ENCODE results near the gene ANKRD65.

The ANKRD65 gene

GRCh38 chr1:1428174-1428573 lies 7.1 kb upstream of the ANKRD65 start:
- no peak overlapping the region for H3K4me3 ChIP-seq (ENCODE audit: low read depth, low read length)
- TF ChIP-seq CTCF (IDR thresholded peaks at IDR 0.05; ENCODE audit: low read depth, low read length) = no peak

GRCh38 chr1:1427820-1428148 lies 6.7 kb upstream of the ANKRD65 start:
- TF ChIP-seq CTCF (IDR thresholded peaks at IDR 0.05; ENCODE audit: low read depth, low read length) = no peak
- 0 out of 2 replicates have a peak overlapping the region, but pooled peaks have one; percentile 20 for H3K4me3 ChIP-seq (ENCODE audit: low read depth, low read length)

GRCh38 chr1:1427106-1427819 lies 6.2 kb upstream of the ANKRD65 start:
- no peak for TF ChIP-seq CTCF (IDR thresholded peaks at IDR 0.05; ENCODE audit: low read depth, low read length)
- H3K4me3 ChIP-seq (ENCODE audit: low read depth, low read length) = 0 out of 2 replicates have a peak overlapping the region, but pooled peaks have one; percentile 20

- H3K4me3 ChIP-seq (ENCODE audit: low read depth, low read length) = no peak overlapping the region
- TF ChIP-seq CTCF (IDR thresholded peaks at IDR 0.05; ENCODE audit: low read depth, low read length) = no peak
Measured at GRCh38 chr1:1426496-1427105, 5.5 kb upstream of the ANKRD65 start.

GRCh38 chr1:1425753-1426495 lies 4.8 kb upstream of the ANKRD65 start:
- H3K4me3 ChIP-seq (ENCODE audit: low read depth, low read length) = no peak overlapping the region

GRCh38 chr1:1425426-1425752 lies 4.3 kb upstream of the ANKRD65 start:
- no peak overlapping the region for H3K4me3 ChIP-seq (ENCODE audit: low read depth, low read length)
- no peak for TF ChIP-seq CTCF (IDR thresholded peaks at IDR 0.05; ENCODE audit: low read depth, low read length)

More at GRCh38 chr1:1425753-1426495, 4.8 kb upstream of the ANKRD65 start:
- TF ChIP-seq CTCF (IDR thresholded peaks at IDR 0.05; ENCODE audit: low read depth, low read length) = no peak

GRCh38 chr1:1424707-1425106 lies 3.6 kb upstream of the ANKRD65 start:
- no peak overlapping the region for H3K4me3 ChIP-seq (ENCODE audit: low read depth, low read length)
- TF ChIP-seq CTCF (IDR thresholded peaks at IDR 0.05; ENCODE audit: low read depth, low read length) = no peak
